Stomach (tissue), 4 donors: Measurements from ENCODE around the gene TBC1D32.

Experiments used
- POLR2A ChIP-seq, 4 donors: fragments of 450-650 bp; IDR thresholded peaks; one replicate each; pipeline ENCODE4 v1.6.1; 2016; ENCODE audit warnings: antibody characterized with exemption in 4 of 4, control low read depth in 2 of 4, mild to moderate bottlenecking in 1 of 4, moderate library complexity in 1 of 4
- POLR2AphosphoS5 ChIP-seq, 3 donors: sonication (generic); formaldehyde crosslinking; IDR thresholded peaks; one replicate each; pipeline ENCODE4 v1.6.1; 2016; ENCODE audit warnings: antibody characterized with exemption in 3 of 3
- TF ChIP-seq, protein P1 (sequence below), 7 experiments: fragments of 450-650 bp in 4 of 7; fragments of 200-600 bp in 3 of 7; sonication (generic) in 3 of 7; IDR thresholded peaks; one replicate each; pipeline ENCODE4 v1.5.1; 2016 to 2019; ENCODE audit warnings: antibody characterized with exemption in 7 of 7, control low read depth in 2 of 7, mild to moderate bottlenecking in 1 of 7

DNA sequence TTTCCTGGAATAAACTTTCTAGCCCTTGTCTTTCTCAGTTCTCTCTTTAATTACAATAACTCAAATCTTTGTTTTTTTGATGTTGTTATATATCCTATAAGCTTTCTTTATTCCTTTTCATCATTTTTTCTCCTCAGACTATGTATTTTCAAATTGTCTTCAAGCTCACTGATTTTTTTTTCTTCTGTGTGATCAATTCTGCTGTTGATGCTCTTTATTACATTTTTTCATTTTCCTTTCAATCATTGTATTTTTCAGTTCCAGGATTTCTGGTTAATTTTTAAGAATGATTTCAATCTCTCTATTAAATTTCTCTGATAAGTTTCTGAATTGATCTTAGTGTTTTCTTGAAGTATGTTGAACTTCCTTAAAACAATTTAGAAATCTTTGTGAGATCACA is 209.7 kb downstream of the TBC1D32 start:
- TF ChIP-seq, protein P1, sequence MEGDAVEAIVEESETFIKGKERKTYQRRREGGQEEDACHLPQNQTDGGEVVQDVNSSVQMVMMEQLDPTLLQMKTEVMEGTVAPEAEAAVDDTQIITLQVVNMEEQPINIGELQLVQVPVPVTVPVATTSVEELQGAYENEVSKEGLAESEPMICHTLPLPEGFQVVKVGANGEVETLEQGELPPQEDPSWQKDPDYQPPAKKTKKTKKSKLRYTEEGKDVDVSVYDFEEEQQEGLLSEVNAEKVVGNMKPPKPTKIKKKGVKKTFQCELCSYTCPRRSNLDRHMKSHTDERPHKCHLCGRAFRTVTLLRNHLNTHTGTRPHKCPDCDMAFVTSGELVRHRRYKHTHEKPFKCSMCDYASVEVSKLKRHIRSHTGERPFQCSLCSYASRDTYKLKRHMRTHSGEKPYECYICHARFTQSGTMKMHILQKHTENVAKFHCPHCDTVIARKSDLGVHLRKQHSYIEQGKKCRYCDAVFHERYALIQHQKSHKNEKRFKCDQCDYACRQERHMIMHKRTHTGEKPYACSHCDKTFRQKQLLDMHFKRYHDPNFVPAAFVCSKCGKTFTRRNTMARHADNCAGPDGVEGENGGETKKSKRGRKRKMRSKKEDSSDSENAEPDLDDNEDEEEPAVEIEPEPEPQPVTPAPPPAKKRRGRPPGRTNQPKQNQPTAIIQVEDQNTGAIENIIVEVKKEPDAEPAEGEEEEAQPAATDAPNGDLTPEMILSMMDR (IDR thresholded peaks at IDR 0.05): no peak
- no peak for TF ChIP-seq POLR2AphosphoS5 (IDR thresholded peaks at IDR 0.05)
- no peak for TF ChIP-seq POLR2A (IDR thresholded peaks at IDR 0.05)
